H9 (cell line): ENCODE results near the gene IL10RA. TPM values are rescaled to one million over a fixed set of nuclear protein-coding genes. Genes with fewer than 3 reads are reported as not detected.

Source experiments
- DNase-seq: peaks from one replicate; pipeline ENCODE4 v3.0.0-alpha.2; 2017
- H2AFZ ChIP-seq: one replicate; pipeline ENCODE4 v1.6.1; 2013; ENCODE audit warnings: mild to moderate bottlenecking, low read length, control low read depth, moderate library complexity
- H2AK5ac ChIP-seq: 2 replicates; pipeline ENCODE4 v1.6.1; 2013; ENCODE audit warnings: low read length, control low read depth, mixed read lengths; ENCODE audit not compliant: insufficient read length
- H2BK120ac ChIP-seq: one replicate; pipeline ENCODE4 v1.6.1; 2013; ENCODE audit warnings: low read depth, mild to moderate bottlenecking, low read length, control low read depth, inconsistent platforms; ENCODE audit not compliant: poor library complexity, severe bottlenecking
- H2BK12ac ChIP-seq: 2 replicates; pipeline ENCODE4 v1.6.1; 2013; ENCODE audit warnings: low read length, control low read depth, mixed read lengths, low read depth; ENCODE audit not compliant: insufficient read length
- H2BK15ac ChIP-seq: 2 replicates; pipeline ENCODE4 v1.6.1; 2013; ENCODE audit warnings: low read depth, low read length, control low read depth
- H2BK20ac ChIP-seq: one replicate; pipeline ENCODE4 v1.6.1; 2013; ENCODE audit warnings: low read depth, mild to moderate bottlenecking, low read length, control low read depth, inconsistent platforms; ENCODE audit not compliant: poor library complexity, severe bottlenecking
- H2BK5ac ChIP-seq: 2 replicates; pipeline ENCODE4 v1.6.1; 2013; ENCODE audit warnings: low read length, control low read depth, mixed read lengths; ENCODE audit not compliant: insufficient read length
- H3K14ac ChIP-seq: 2 replicates; pipeline ENCODE4 v1.6.1; 2013; ENCODE audit warnings: low read length, control low read depth; ENCODE audit not compliant: insufficient read depth
- H3K18ac ChIP-seq: 2 replicates; pipeline ENCODE4 v1.6.1; 2013; ENCODE audit warnings: low read depth, mild to moderate bottlenecking, mixed read lengths, low read length, control low read depth; ENCODE audit not compliant: insufficient read length
- H3K23ac ChIP-seq: 2 replicates; pipeline ENCODE4 v1.6.1; 2013; ENCODE audit warnings: low read length, control low read depth, mixed read lengths, low read depth; ENCODE audit not compliant: insufficient read length
- H3K23me2 ChIP-seq: 2 replicates; pipeline ENCODE4 v1.6.1; 2013; ENCODE audit warnings: low read depth, mild to moderate bottlenecking, mixed read lengths, low read length, control low read depth; ENCODE audit not compliant: insufficient read length, poor library complexity, severe bottlenecking
- H3K27ac ChIP-seq: 2 replicates; pipeline ENCODE4 v1.5.1; 2013; ENCODE audit warnings: low read length, control low read depth, mixed read lengths, low read depth; ENCODE audit not compliant: insufficient read length
- H3K27me3 ChIP-seq: 2 replicates; pipeline ENCODE4 v1.6.1; 2013; ENCODE audit warnings: low read length, control low read depth, inconsistent platforms; ENCODE audit not compliant: insufficient read depth
- H3K4ac ChIP-seq: 2 replicates; pipeline ENCODE4 v1.6.1; 2013; ENCODE audit warnings: low read depth, mild to moderate bottlenecking, control low read depth, inconsistent platforms, low read length, moderate library complexity
- H3K4me1 ChIP-seq: 2 replicates; pipeline ENCODE4 v1.6.1; 2013; ENCODE audit warnings: low read length, control low read depth, inconsistent platforms; ENCODE audit not compliant: insufficient read depth
- H3K4me2 ChIP-seq: 2 replicates; pipeline ENCODE4 v1.6.1; 2013; ENCODE audit warnings: low read length, control low read depth, mixed read lengths; ENCODE audit not compliant: insufficient read length, insufficient read depth
- H3K56ac ChIP-seq: 2 replicates; pipeline ENCODE4 v1.6.1; 2013; ENCODE audit warnings: low read depth, mild to moderate bottlenecking, mixed read lengths, low read length, control low read depth; ENCODE audit not compliant: insufficient read length
- H3K79me1 ChIP-seq: 2 replicates; pipeline ENCODE4 v1.6.1; 2013; ENCODE audit warnings: low read depth, mild to moderate bottlenecking, moderate library complexity, low read length, control low read depth, inconsistent platforms; ENCODE audit not compliant: insufficient read depth, poor library complexity, severe bottlenecking
- H3K79me2 ChIP-seq: 2 replicates; pipeline ENCODE4 v1.6.1; 2013; ENCODE audit warnings: low read length, control low read depth, inconsistent platforms; ENCODE audit not compliant: insufficient read depth
- H3K9ac ChIP-seq: 2 replicates; pipeline ENCODE4 v1.6.1; 2013; ENCODE audit warnings: low read length, control low read depth, mixed read lengths; ENCODE audit not compliant: insufficient read length; ENCODE audit errors: extremely low read depth
- H3K9me3 ChIP-seq: one replicate; pipeline ENCODE4 v1.6.1; 2013; ENCODE audit warnings: low read depth, low read length, inconsistent platforms; ENCODE audit not compliant: control insufficient read depth
- H3T11ph ChIP-seq: one replicate; pipeline ENCODE4 v1.6.1; 2013; ENCODE audit warnings: mild to moderate bottlenecking, low read length, control low read depth, inconsistent platforms
- H4K20me1 ChIP-seq: one replicate; pipeline ENCODE4 v1.6.1; 2013; ENCODE audit not compliant: control insufficient read depth, insufficient read length, insufficient read depth
- H4K5ac ChIP-seq: 2 replicates; pipeline ENCODE4 v1.6.1; 2013; ENCODE audit warnings: low read depth, mild to moderate bottlenecking, mixed read lengths, low read length, control low read depth; ENCODE audit not compliant: insufficient read length
- H4K8ac ChIP-seq: replicated peaks from 2 replicates; pipeline ENCODE4 v1.6.1; 2013; ENCODE audit warnings: low read length, control low read depth, mixed read lengths, low read depth; ENCODE audit not compliant: insufficient read length
- H4K91ac ChIP-seq: 2 replicates; pipeline ENCODE4 v1.6.1; 2013; ENCODE audit warnings: low read depth, mild to moderate bottlenecking, moderate library complexity, mixed read lengths, low read length, control low read depth; ENCODE audit not compliant: insufficient read length
- H3K27ac Mint-ChIP-seq, 3 experiments: 2 replicates in 2 of 3; 3 replicates in 1 of 3; pipeline ENCODE4 v1.8.0; 2020 to 2021; ENCODE audit warnings: mixed read lengths in 3 of 3, mild to moderate bottlenecking in 1 of 3, moderate library complexity in 1 of 3
- H3K27me3 Mint-ChIP-seq: 2 replicates; pipeline ENCODE4 v1.8.0; 2021; ENCODE audit warnings: low read depth, mild to moderate bottlenecking, moderate library complexity, mixed read lengths
- H3K36me3 Mint-ChIP-seq, 3 experiments: 2 replicates in 2 of 3; 3 replicates in 1 of 3; pipeline ENCODE4 v1.8.0; 2020 to 2021; ENCODE audit warnings: low read depth in 3 of 3, mixed read lengths in 3 of 3; ENCODE audit not compliant: insufficient read depth in 1 of 3
- H3K4me1 Mint-ChIP-seq, 2 experiments: 2 replicates each; pipeline ENCODE4 v1.8.0; 2020; ENCODE audit warnings: mixed read lengths in 2 of 2
- H3K4me3 Mint-ChIP-seq, 2 experiments: 2 replicates in 1 of 2; 3 replicates in 1 of 2; pipeline ENCODE4 v1.8.0; 2020 to 2021; ENCODE audit warnings: mild to moderate bottlenecking in 2 of 2, mixed read lengths in 2 of 2, moderate library complexity in 1 of 2
- H3K9me3 Mint-ChIP-seq, 2 experiments: 2 replicates in 1 of 2; 3 replicates in 1 of 2; pipeline ENCODE4 v1.8.0; 2020; ENCODE audit warnings: mild to moderate bottlenecking in 2 of 2, mixed read lengths in 2 of 2, moderate library complexity in 1 of 2
- WGBS: extraction: QIAGEN DNeasy Blood & Tissue Kit; methylation state at CpG from one replicate; pipeline ENCODE4 v1.1.7; 2013; ENCODE audit warnings: missing lambda C conversion rate, low lambda C conversion rate, mixed read lengths; ENCODE audit not compliant: insufficient read length; ENCODE audit errors: extremely low coverage; 5-methylcytosine and 5-hydroxymethylcytosine counted together
- total RNA-seq: library from RNA; stranded (reverse); gene quantifications from 2 replicates; pipeline ENCODE4 v1.2.1, GENCODE V29; 2021
- TF ChIP-seq, protein P1 (sequence below): fragments of 200-600 bp; sonication (generic); conservative IDR thresholded peaks from 3 replicates; pipeline ENCODE4 v1.8.0; 2021; ENCODE audit warnings: antibody characterized with exemption, mild to moderate bottlenecking

IL10RA gene
- total RNA-seq, 1 experiment from 2014 or later, result not detected

GRCh38 chr11:117940736-117941135 lies 45.5 kb upstream of the IL10RA start:
- no peak overlapping the region for H2BK5ac ChIP-seq
- H3K79me1 ChIP-seq, result no peaks in the 10 kb centered on the region
- TF ChIP-seq, protein P1, sequence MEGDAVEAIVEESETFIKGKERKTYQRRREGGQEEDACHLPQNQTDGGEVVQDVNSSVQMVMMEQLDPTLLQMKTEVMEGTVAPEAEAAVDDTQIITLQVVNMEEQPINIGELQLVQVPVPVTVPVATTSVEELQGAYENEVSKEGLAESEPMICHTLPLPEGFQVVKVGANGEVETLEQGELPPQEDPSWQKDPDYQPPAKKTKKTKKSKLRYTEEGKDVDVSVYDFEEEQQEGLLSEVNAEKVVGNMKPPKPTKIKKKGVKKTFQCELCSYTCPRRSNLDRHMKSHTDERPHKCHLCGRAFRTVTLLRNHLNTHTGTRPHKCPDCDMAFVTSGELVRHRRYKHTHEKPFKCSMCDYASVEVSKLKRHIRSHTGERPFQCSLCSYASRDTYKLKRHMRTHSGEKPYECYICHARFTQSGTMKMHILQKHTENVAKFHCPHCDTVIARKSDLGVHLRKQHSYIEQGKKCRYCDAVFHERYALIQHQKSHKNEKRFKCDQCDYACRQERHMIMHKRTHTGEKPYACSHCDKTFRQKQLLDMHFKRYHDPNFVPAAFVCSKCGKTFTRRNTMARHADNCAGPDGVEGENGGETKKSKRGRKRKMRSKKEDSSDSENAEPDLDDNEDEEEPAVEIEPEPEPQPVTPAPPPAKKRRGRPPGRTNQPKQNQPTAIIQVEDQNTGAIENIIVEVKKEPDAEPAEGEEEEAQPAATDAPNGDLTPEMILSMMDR, result no peak
- H3K9me3 ChIP-seq, result no peaks in the 10 kb centered on the region
- Mint-ChIP-seq H3K27me3 (no peaks in the 10 kb centered on the region; the same call in 1 of the 2 replicates), H3K9me3 (no peaks in the 10 kb centered on the region), H3K4me1 (0 out of 4 replicates have a peak, but pooled peaks cover 0 to 2% of the 10 kb centered on the region in 2 experiments), H3K36me3 (no peaks in the 10 kb centered on the region; a peak in 1 of 7 replicates), H3K27ac (no peak overlapping the region), H3K4me3 (no peak overlapping the region)
- no peak overlapping the region for H3K9ac ChIP-seq
- no peak overlapping the region for H4K5ac ChIP-seq
- no peak overlapping the region for H2BK20ac ChIP-seq
- H3K27ac ChIP-seq, result no peak overlapping the region
- no peak overlapping the region for H3T11ph ChIP-seq
- H2BK15ac ChIP-seq, result no peak overlapping the region
- no peaks in the 10 kb centered on the region for H4K20me1 ChIP-seq
- WGBS, result no CpG with 5 or more reads among the region's 8 CpGs
- H4K8ac ChIP-seq, result no peak overlapping the region
- no peak overlapping the region for H3K23ac ChIP-seq
- H3K18ac ChIP-seq, result no peak overlapping the region
- H3K4me1 ChIP-seq, result no peaks in the 10 kb centered on the region
- no peak overlapping the region for H3K14ac ChIP-seq
- H3K79me2 ChIP-seq, result no peaks in the 10 kb centered on the region
- H2BK120ac ChIP-seq, result no peak overlapping the region
- no peak overlapping the region for H3K4me2 ChIP-seq
- no peak overlapping the region for H3K4ac ChIP-seq
- H3K56ac ChIP-seq, result no peak overlapping the region
- H4K91ac ChIP-seq, result no peak overlapping the region
- no peak overlapping the region for H2AK5ac ChIP-seq
- H2BK12ac ChIP-seq, result no peak overlapping the region
- no peaks in the 10 kb centered on the region for H3K23me2 ChIP-seq
- DNase-seq, result no peak
- no peak overlapping the region for H2AFZ ChIP-seq
- H3K27me3 ChIP-seq, result no peaks in the 10 kb centered on the region
